Smooth muscle cell (in vitro differentiated cells): Measurements from ENCODE around the gene C9orf72. TPM values are rescaled to one million over a fixed set of nuclear protein-coding genes. Genes with fewer than 3 reads are reported as not detected.
A peak's percentile ranks its signal among the peaks of the same experiment; 100 is the strongest.

Experiments
- DNase-seq: peaks from one replicate; lab custom pipeline; 2025; ENCODE audit not compliant: unreplicated experiment; lab: John Stamatoyannopoulos, UW
- H2AFZ ChIP-seq: fragments of 200-600 bp; sonication (generic); 2 replicates; pipeline ENCODE4 v1.6.0; 2016; ENCODE audit warnings: antibody characterized with exemption, low read depth, mild to moderate bottlenecking
- H3F3A ChIP-seq: fragments of 200-600 bp; sonication (generic); 2 replicates; pipeline ENCODE4 v1.6.0; 2017; ENCODE audit warnings: antibody characterized with exemption, low read depth
- H3K27ac ChIP-seq: fragments of 200-600 bp; sonication (generic); 2 replicates; pipeline ENCODE4 v1.5.1; 2016; ENCODE audit warnings: low read depth, mild to moderate bottlenecking
- H3K27me3 ChIP-seq: fragments of 200-600 bp; sonication (generic); 2 replicates; pipeline ENCODE4 v1.6.1; 2016; ENCODE audit warnings: low read depth, mild to moderate bottlenecking
- H3K36me3 ChIP-seq: fragments of 200-600 bp; sonication (generic); 2 replicates; pipeline ENCODE4 v1.5.1; 2016; ENCODE audit warnings: low read depth
- H3K4me1 ChIP-seq: fragments of 200-600 bp; sonication (generic); 2 replicates; pipeline ENCODE4 v1.5.1; 2016; ENCODE audit warnings: low read depth
- H3K4me2 ChIP-seq: fragments of 200-600 bp; sonication (generic); 2 replicates; pipeline ENCODE4 v1.6.0; 2016; ENCODE audit warnings: mild to moderate bottlenecking
- H3K4me3 ChIP-seq: fragments of 200-600 bp; sonication (generic); 2 replicates; pipeline ENCODE4 v1.5.1; 2016; ENCODE audit warnings: mild to moderate bottlenecking
- H3K79me2 ChIP-seq: fragments of 200-600 bp; sonication (generic); 2 replicates; pipeline ENCODE4 v1.6.0; 2016; ENCODE audit warnings: low read depth, mild to moderate bottlenecking
- H3K9ac ChIP-seq: fragments of 200-600 bp; sonication (generic); 2 replicates; pipeline ENCODE4 v1.6.0; 2016; ENCODE audit warnings: low read depth
- H3K9me3 ChIP-seq: fragments of 200-600 bp; sonication (generic); replicated peaks from 2 replicates; pipeline ENCODE4 v1.5.1; 2016; ENCODE audit warnings: low read depth
- H4K20me1 ChIP-seq: fragments of 200-600 bp; sonication (generic); 2 replicates; pipeline ENCODE4 v1.6.0; 2016; ENCODE audit warnings: low read depth
- WGBS: methylation state at CpG from one replicate; pipeline ENCODE4 v1.1.7; 2016; ENCODE audit warnings: low lambda C conversion rate; 5-methylcytosine and 5-hydroxymethylcytosine counted together
- polyA plus RNA-seq: library from polyadenylated mRNA; unstranded; fragments of >200 nt; fragmentation: Nextera tagmentation; extraction: Ambion mirVana; gene quantifications from 2 replicates; pipeline ENCODE4 v1.2.1, GENCODE V29; 2016
- total RNA-seq: library from RNA; depleted of rRNA; stranded (reverse); fragments of >200 nt; gene quantifications from 2 replicates; pipeline ENCODE4 v1.2.3, GENCODE V29; 2014
- TF ChIP-seq, protein P1 (sequence below): fragments of 200-600 bp; sonication (generic); IDR thresholded peaks from 2 replicates; pipeline ENCODE4 v1.5.1; 2017; ENCODE audit warnings: borderline replicate concordance, mild to moderate bottlenecking, antibody characterized with exemption; ENCODE audit not compliant: insufficient read depth, poor library complexity, severe bottlenecking

Gene C9orf72
- total and polyA plus RNA-seq, 2 experiments from 2014 or later = 8.2 to 12.5 TPM

DNA sequence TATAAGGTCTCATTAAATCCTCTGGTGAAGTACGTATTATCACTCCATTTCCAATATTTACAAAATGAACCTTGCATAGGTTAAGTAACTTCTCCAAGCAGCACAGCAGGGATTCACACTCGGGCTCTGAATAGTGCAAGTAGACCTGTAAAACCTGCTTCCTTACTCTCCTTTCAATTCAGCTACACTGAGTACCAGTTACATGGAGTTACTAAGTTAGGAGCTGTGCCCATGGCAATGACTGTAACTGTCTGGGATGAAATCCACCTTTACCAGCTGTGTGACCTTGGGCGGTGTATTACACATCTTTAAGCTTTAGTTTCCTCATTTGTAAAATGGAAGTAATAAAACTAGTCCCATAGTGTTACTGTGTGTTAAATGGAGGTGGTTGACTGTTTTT, 27.8 kb downstream of the C9orf72 start:
- no peak overlapping the region for H3K4me2 ChIP-seq
- H4K20me1 ChIP-seq = no peaks in the 10 kb centered on the region
- no peaks in the 10 kb centered on the region for H3F3A ChIP-seq
- no peak overlapping the region for H3K9ac ChIP-seq
- no peaks in the 10 kb centered on the region for H3K4me1 ChIP-seq
- H3K4me3 ChIP-seq = no peak overlapping the region
- no peak for DNase-seq
- H3K27me3 ChIP-seq = no peaks in the 10 kb centered on the region
- TF ChIP-seq, protein P1, sequence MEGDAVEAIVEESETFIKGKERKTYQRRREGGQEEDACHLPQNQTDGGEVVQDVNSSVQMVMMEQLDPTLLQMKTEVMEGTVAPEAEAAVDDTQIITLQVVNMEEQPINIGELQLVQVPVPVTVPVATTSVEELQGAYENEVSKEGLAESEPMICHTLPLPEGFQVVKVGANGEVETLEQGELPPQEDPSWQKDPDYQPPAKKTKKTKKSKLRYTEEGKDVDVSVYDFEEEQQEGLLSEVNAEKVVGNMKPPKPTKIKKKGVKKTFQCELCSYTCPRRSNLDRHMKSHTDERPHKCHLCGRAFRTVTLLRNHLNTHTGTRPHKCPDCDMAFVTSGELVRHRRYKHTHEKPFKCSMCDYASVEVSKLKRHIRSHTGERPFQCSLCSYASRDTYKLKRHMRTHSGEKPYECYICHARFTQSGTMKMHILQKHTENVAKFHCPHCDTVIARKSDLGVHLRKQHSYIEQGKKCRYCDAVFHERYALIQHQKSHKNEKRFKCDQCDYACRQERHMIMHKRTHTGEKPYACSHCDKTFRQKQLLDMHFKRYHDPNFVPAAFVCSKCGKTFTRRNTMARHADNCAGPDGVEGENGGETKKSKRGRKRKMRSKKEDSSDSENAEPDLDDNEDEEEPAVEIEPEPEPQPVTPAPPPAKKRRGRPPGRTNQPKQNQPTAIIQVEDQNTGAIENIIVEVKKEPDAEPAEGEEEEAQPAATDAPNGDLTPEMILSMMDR = no peak
- H3K27ac ChIP-seq = no peak overlapping the region
- H3K79me2 ChIP-seq = no peaks in the 10 kb centered on the region
- H2AFZ ChIP-seq = no peak overlapping the region
- no peaks in the 10 kb centered on the region for H3K36me3 ChIP-seq
- 91% methylated on average over 3 of the region's 3 CpGs for WGBS
- H3K9me3 ChIP-seq = no peaks in the 10 kb centered on the region

DNA sequence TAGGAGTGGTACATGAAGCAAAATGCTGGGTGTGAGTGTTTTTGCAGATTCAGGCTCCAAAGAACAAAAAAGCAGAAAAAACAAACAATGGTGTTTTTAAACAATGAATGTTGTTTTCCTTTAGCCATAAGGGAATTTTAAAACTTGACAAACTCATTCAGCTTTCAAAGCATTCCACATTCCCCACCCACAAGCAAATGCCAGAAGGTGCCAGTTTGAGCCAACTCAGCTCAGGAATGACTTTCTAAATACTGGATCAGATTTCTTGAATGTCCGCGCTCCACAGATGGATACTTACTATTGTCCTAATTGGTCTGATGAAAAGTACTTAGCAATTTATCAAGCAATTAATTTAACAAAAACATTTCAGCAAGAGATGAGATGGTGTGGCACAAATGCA, 30.8 kb downstream of the C9orf72 start:
- no peaks in the 10 kb centered on the region for H3F3A ChIP-seq
- H3K4me1 ChIP-seq = no peaks in the 10 kb centered on the region
- no peak overlapping the region for H3K27ac ChIP-seq
- DNase-seq = no peak
- H2AFZ ChIP-seq = no peak overlapping the region
- no peaks in the 10 kb centered on the region for H3K9me3 ChIP-seq
- TF ChIP-seq, protein P1 = no peak
- no peak overlapping the region for H3K4me2 ChIP-seq
- no peaks in the 10 kb centered on the region for H4K20me1 ChIP-seq
- H3K79me2 ChIP-seq = no peaks in the 10 kb centered on the region
- no peaks in the 10 kb centered on the region for H3K36me3 ChIP-seq
- no peak overlapping the region for H3K4me3 ChIP-seq
- WGBS = 95% methylated on average over 2 of the region's 2 CpGs
- H3K9ac ChIP-seq = no peak overlapping the region
- H3K27me3 ChIP-seq = no peaks in the 10 kb centered on the region

DNA sequence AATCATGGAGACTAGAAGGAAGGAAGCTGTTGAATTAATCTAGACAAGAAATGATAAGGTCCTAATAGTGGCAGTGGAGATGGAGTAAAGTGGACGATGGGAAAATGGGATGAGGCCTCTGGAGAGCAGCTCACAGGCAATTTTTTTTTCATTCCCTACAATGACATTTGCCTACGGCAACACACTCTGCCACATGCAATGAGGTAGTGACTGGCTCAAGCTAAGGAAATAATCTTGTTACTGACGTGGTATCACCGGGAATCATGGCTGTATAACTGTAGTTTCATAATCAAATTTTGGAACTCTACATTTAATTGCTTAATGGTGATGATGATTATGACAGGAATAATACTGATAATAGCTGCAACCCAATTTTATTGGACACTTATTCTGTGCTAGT, 31.5 kb downstream of the C9orf72 start:
- Histone ChIP-seq H3K4me1 (no peaks in the 10 kb centered on the region), H3K79me2 (no peaks in the 10 kb centered on the region), H3K9me3 (no peaks in the 10 kb centered on the region), H3K9ac (no peak overlapping the region), H2AFZ (no peak overlapping the region), H3K4me3 (no peak overlapping the region), H3K36me3 (no peaks in the 10 kb centered on the region), H3K4me2 (no peak overlapping the region), H3F3A (no peaks in the 10 kb centered on the region), H4K20me1 (no peaks in the 10 kb centered on the region), H3K27ac (no peak overlapping the region), H3K27me3 (no peaks in the 10 kb centered on the region)
- TF ChIP-seq, protein P1 = no peak
- no peak for DNase-seq
- WGBS = 98% methylated on average over 4 of the region's 4 CpGs

DNA sequence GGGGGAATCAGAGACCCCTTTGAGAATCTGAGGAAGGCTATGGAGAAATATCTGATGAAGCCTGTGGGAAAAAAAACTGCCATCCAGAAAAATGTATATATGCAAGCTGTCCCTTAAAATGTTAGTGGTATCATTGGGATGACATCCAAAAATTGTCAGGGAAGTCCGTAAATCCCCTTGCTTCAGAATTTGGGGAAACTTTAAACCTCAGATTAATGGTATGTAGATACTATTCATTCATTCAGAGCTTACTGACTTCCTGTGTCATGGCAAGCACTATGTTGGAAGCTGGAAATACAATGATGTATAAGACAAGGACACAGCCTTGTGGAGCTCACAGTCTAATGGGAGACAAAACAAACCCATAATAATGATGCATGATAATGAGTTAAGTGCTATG, 32.8 kb downstream of the C9orf72 start:
- H2AFZ ChIP-seq = no peak overlapping the region

More for the DNA sequence above, 32.8 kb downstream of the C9orf72 start:
- peak overlapping the region; percentile 22 for H3K4me2 ChIP-seq
- H4K20me1 ChIP-seq = no peaks in the 10 kb centered on the region
- no peaks in the 10 kb centered on the region for H3K79me2 ChIP-seq
- WGBS = 68% methylated on average over 1 of the region's 1 CpG
- no peaks in the 10 kb centered on the region for H3K27me3 ChIP-seq
- H3K36me3 ChIP-seq = no peaks in the 10 kb centered on the region
- peak overlapping the region; percentile 1 for H3K27ac ChIP-seq
- H3K9me3 ChIP-seq = no peaks in the 10 kb centered on the region
- no peaks in the 10 kb centered on the region for H3K4me1 ChIP-seq
- DNase-seq = no peak
- TF ChIP-seq, protein P1 = no peak
- no peaks in the 10 kb centered on the region for H3F3A ChIP-seq
- H3K9ac ChIP-seq = no peak overlapping the region
- H3K4me3 ChIP-seq = no peak overlapping the region
